Measurements from ENCODE around the gene PRSS38. TPM values are rescaled to one million over a fixed set of nuclear protein-coding genes. Genes with fewer than 3 reads are reported as not detected.

Gene PRSS38
- total and polyA plus RNA-seq, 2 experiments from 2014 or later, result not detected

DNA sequence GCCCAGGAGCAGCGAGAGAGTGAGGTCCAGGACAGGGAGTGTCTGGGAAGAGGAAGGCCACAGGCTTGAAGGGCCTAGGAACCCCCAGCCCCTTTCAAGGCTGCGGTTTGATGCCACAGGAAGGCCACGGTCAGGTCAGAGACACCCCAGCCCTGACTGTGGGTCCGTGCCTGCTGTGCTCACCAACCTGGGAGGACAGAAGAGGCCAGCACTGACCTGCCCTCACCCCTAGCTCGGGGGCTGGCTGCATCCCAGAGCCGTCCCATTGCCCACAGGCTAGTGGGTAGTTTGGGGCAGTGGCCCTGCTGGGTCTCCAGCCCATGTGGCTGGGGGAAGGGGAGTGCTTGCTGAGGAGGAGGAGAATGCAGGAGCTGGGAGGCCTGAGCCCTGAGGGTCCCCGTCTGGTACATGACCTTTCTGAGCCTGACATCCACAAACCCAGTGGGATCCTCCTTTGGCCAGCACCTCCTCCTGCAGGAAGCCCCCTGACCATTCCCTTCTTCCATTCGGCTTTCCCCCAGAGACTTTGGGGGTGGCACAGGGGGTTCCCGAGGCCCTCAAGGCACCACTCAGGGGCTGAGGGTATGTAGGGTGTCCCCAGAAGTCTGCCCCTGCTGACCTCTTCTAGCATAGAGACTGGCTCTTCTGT, 77.9 kb downstream of the PRSS38 start:
- in situ Hi-C loops (cut with MboI), result no loop called here

DNA sequence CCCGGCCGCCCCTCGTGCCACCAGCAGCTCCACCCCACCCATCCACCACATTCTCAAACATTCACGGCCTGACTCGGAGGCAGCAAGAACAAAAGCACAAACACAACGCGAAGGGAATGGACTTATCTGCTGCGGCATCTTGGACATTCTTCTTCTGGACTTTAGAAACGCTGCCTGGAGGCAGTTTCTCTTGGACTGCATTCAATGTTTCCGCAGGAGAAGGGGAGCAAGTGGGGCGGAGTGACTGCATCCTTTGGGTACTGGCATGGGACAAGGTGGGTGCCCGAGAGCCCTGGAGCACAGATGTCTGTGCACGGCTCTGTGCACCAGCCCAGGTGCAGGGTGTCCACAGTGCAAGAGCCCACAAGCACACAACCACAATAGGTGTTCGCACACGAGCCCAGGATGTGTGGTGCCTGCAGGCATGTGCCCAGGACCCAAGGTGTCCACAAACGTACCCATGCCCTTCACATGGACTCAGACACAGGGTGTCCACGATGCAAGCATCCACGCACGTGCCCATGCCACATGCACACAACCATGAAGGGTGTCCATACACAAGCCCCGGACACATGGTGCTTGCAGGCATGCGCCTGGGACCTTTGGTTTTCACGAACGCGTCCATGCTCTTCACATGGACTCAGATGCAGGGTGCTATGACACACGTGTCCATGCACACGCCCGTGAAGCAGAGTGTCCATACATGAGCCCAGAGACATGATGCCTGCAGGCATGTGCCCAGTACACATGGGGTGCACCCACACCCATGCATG, 78.7 kb downstream of the PRSS38 start:
- in situ Hi-C loops (cut with MboI), result no loop called here
- H3K36me3 ChIP-seq (ENCODE audit: low read depth), result no peaks in the 10 kb centered on the region
- no peaks in the 10 kb centered on the region for H3K79me2 ChIP-seq (ENCODE audit: insufficient read depth)
- TF ChIP-seq EZH2 (IDR thresholded peaks at IDR 0.05; ENCODE audit: insufficient read depth, poor library complexity, severe bottlenecking) (no peak), EZH2phosphoT487 (IDR thresholded peaks at IDR 0.05; ENCODE audit: insufficient read depth, low read depth) (no peak)
- no peaks in the 10 kb centered on the region for H4K20me1 ChIP-seq (ENCODE audit: insufficient read depth)
- H3K4me3 ChIP-seq, result no peak overlapping the region
- no peak overlapping the region for H2AFZ ChIP-seq
- no peak overlapping the region for H3K27ac ChIP-seq
- no peak overlapping the region for H3K4me2 ChIP-seq (ENCODE audit: unreplicated experiment)
- no peaks in the 10 kb centered on the region for H3K27me3 ChIP-seq (replicated peaks; ENCODE audit: insufficient read depth)
- 69 to 70% methylated on average over 27 of the region's 27 CpGs for WGBS, 2 experiments (ENCODE audit: low coverage in 1 of 2, low lambda C conversion rate in 2 of 2, missing lambda C conversion rate in 2 of 2)
- H3K9me2 ChIP-seq (ENCODE audit: insufficient read depth), result no peaks in the 10 kb centered on the region
- no peak for DNase-seq
- no peaks in the 10 kb centered on the region for H3K9me3 ChIP-seq (ENCODE audit: low read depth)
- no peak overlapping the region for H3K9ac ChIP-seq
- H3K4me1 ChIP-seq (ENCODE audit: insufficient read depth), result no peaks in the 10 kb centered on the region
- H3F3A ChIP-seq (ENCODE audit: insufficient read depth), result no peaks in the 10 kb centered on the region

More for the DNA sequence above, 77.9 kb downstream of the PRSS38 start:
- 49 to 60% methylated on average over 9 of the region's 9 CpGs for WGBS, 2 experiments (ENCODE audit: low coverage in 1 of 2, low lambda C conversion rate in 2 of 2, missing lambda C conversion rate in 2 of 2)
- Histone ChIP-seq H3K79me2 (ENCODE audit: insufficient read depth) (no peaks in the 10 kb centered on the region), H3K9me2 (ENCODE audit: insufficient read depth) (no peaks in the 10 kb centered on the region), H3K27ac (no peak overlapping the region), H3K4me3 (no peak overlapping the region), H3K9me3 (ENCODE audit: low read depth) (no peaks in the 10 kb centered on the region), H3K36me3 (ENCODE audit: low read depth) (no peaks in the 10 kb centered on the region), H2AFZ (no peak overlapping the region), H3K4me2 (ENCODE audit: unreplicated experiment) (no peak overlapping the region), H3K27me3 (replicated peaks; ENCODE audit: insufficient read depth) (no peaks in the 10 kb centered on the region), H4K20me1 (ENCODE audit: insufficient read depth) (no peaks in the 10 kb centered on the region), H3K9ac (no peak overlapping the region), H3K4me1 (ENCODE audit: insufficient read depth) (no peaks in the 10 kb centered on the region), H3F3A (ENCODE audit: insufficient read depth) (no peaks in the 10 kb centered on the region)
- no peak for TF ChIP-seq EZH2 (IDR thresholded peaks at IDR 0.05; ENCODE audit: insufficient read depth, poor library complexity, severe bottlenecking)
- TF ChIP-seq EZH2phosphoT487 (IDR thresholded peaks at IDR 0.05; ENCODE audit: insufficient read depth, low read depth), result no peak
- DNase-seq, result no peak

- Histone ChIP-seq H2AFZ (no peak overlapping the region), H3K27me3 (replicated peaks; ENCODE audit: insufficient read depth) (no peaks in the 10 kb centered on the region), H3K4me2 (ENCODE audit: unreplicated experiment) (no peak overlapping the region), H3K9ac (no peak overlapping the region), H3F3A (ENCODE audit: insufficient read depth) (no peaks in the 10 kb centered on the region), H4K20me1 (ENCODE audit: insufficient read depth) (no peaks in the 10 kb centered on the region), H3K79me2 (ENCODE audit: insufficient read depth) (no peaks in the 10 kb centered on the region), H3K9me2 (ENCODE audit: insufficient read depth) (no peaks in the 10 kb centered on the region), H3K4me1 (ENCODE audit: insufficient read depth) (no peaks in the 10 kb centered on the region), H3K4me3 (no peak overlapping the region), H3K36me3 (ENCODE audit: low read depth) (no peaks in the 10 kb centered on the region), H3K27ac (no peak overlapping the region), H3K9me3 (ENCODE audit: low read depth) (no peaks in the 10 kb centered on the region)
- 50 to 57% methylated on average over 12 of the region's 12 CpGs for WGBS, 2 experiments (ENCODE audit: low coverage in 1 of 2, low lambda C conversion rate in 2 of 2, missing lambda C conversion rate in 2 of 2)
- no peak for TF ChIP-seq EZH2 (IDR thresholded peaks at IDR 0.05; ENCODE audit: insufficient read depth, poor library complexity, severe bottlenecking)
- TF ChIP-seq EZH2phosphoT487 (IDR thresholded peaks at IDR 0.05; ENCODE audit: insufficient read depth, low read depth), result no peak
- in situ Hi-C loops (cut with MboI), result no loop called here
- no peak for DNase-seq
Observed at GRCh38 chr1:227894831-227895451, 79.5 kb downstream of the PRSS38 start.

Other genes starting within 250 kb of the PRSS38 start
- gene JMJD4, start 80.4 kb upstream of the PRSS38 start, total RNA-seq (2014; rRNA removed; shearing (Covaris generic)), result 25.8 and 26.9 TPM in 2 replicates
- 16.1 and 17.3 TPM in 2 replicates for gene JMJD4, start 80.4 kb upstream of the PRSS38 start, polyA plus RNA-seq (2016; fragmentation: Nextera tagmentation; extraction: Ambion mirVana)
- gene SNAP47, start 80.2 kb upstream of the PRSS38 start, total RNA-seq (2014; rRNA removed; shearing (Covaris generic)), result 30.5 and 40.1 TPM in 2 replicates
- gene SNAP47, start 80.2 kb upstream of the PRSS38 start, polyA plus RNA-seq (2016; fragmentation: Nextera tagmentation; extraction: Ambion mirVana), result 29.3 and 32.6 TPM in 2 replicates
- 2.1 TPM in 2 replicates for gene WNT9A, start 132.3 kb downstream of the PRSS38 start, total RNA-seq (2014; rRNA removed; shearing (Covaris generic))
- gene WNT9A, start 132.3 kb downstream of the PRSS38 start, polyA plus RNA-seq (2016; fragmentation: Nextera tagmentation; extraction: Ambion mirVana), result 0.09 and 0.29 TPM in 2 replicates
- not detected in 2 replicates for gene WNT3A, start 191.3 kb downstream of the PRSS38 start, total RNA-seq (2014; rRNA removed; shearing (Covaris generic))
- not detected in 2 replicates for gene WNT3A, start 191.3 kb downstream of the PRSS38 start, polyA plus RNA-seq (2016; fragmentation: Nextera tagmentation; extraction: Ambion mirVana)

Data from GM23248 (cell line).